Neural crest cell (in vitro differentiated cells): ENCODE data around the gene GMEB2. TPM values are rescaled to one million over a fixed set of nuclear protein-coding genes. Genes with fewer than 3 reads are reported as not detected.

Experiments used
- DNase-seq: peaks from one replicate; pipeline ENCODE4 v3.0.0; 2021; ENCODE audit warnings: low read depth, mixed read lengths, low spot score
- H3K27ac Mint-ChIP-seq: one replicate; pipeline ENCODE4 v1.8.0; 2021; ENCODE audit warnings: mild to moderate bottlenecking, mixed read lengths; ENCODE audit not compliant: unreplicated experiment
- H3K27me3 Mint-ChIP-seq: 2 replicates; pipeline ENCODE4 v1.8.0; 2021; ENCODE audit warnings: low read depth, mild to moderate bottlenecking, mixed read lengths
- H3K36me3 Mint-ChIP-seq: 2 replicates; pipeline ENCODE4 v1.8.0; 2021; ENCODE audit warnings: low read depth, mild to moderate bottlenecking, mixed read lengths
- H3K4me1 Mint-ChIP-seq: 2 replicates; pipeline ENCODE4 v1.8.0; 2021; ENCODE audit warnings: mixed read lengths
- H3K4me3 Mint-ChIP-seq: one replicate; pipeline ENCODE4 v1.8.0; 2021; ENCODE audit warnings: mild to moderate bottlenecking, mixed read lengths
- H3K9me3 Mint-ChIP-seq: 2 replicates; pipeline ENCODE4 v1.8.0; 2021; ENCODE audit warnings: mixed read lengths
- total RNA-seq: library from RNA; stranded (reverse); gene quantifications from 2 replicates; pipeline ENCODE4 v1.2.1, GENCODE V29; 2021
- TF ChIP-seq, protein P1 (sequence below): fragments of 200-600 bp; sonication (generic); conservative IDR thresholded peaks from 2 replicates; pipeline ENCODE4 v1.5.0; 2021; ENCODE audit warnings: antibody characterized with exemption, mild to moderate bottlenecking

The GMEB2 gene
- total RNA-seq, 1 donor from 2014 or later: 15.2 TPM

DNA sequence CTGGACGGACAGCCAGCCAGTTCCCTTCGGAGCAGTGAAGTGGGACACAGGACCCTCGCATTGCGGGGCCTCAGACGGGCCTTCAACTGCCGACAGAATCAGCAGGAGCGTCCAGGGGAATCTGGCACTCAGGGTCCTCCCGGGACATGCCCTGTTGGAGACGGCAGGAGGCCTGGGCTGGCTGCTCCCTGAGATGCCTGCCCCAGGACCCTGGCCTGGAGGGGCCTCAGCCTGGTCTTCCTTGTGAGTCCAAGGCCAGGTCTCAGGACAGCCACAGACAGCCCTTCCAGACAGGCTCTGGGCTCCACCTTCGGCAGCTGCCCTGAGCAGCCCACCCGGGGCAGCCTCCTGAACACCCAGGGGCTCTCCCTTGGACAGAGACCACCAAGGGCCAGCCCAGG is 38.3 kb downstream of the GMEB2 start:
- no peaks in the 10 kb centered on the region for H3K27me3 Mint-ChIP-seq
- no peak for DNase-seq
- H3K27ac Mint-ChIP-seq: no peak overlapping the region
- peaks cover 9% of the 10 kb centered on the region for H3K4me1 Mint-ChIP-seq
- H3K9me3 Mint-ChIP-seq: no peaks in the 10 kb centered on the region
- TF ChIP-seq, protein P1, sequence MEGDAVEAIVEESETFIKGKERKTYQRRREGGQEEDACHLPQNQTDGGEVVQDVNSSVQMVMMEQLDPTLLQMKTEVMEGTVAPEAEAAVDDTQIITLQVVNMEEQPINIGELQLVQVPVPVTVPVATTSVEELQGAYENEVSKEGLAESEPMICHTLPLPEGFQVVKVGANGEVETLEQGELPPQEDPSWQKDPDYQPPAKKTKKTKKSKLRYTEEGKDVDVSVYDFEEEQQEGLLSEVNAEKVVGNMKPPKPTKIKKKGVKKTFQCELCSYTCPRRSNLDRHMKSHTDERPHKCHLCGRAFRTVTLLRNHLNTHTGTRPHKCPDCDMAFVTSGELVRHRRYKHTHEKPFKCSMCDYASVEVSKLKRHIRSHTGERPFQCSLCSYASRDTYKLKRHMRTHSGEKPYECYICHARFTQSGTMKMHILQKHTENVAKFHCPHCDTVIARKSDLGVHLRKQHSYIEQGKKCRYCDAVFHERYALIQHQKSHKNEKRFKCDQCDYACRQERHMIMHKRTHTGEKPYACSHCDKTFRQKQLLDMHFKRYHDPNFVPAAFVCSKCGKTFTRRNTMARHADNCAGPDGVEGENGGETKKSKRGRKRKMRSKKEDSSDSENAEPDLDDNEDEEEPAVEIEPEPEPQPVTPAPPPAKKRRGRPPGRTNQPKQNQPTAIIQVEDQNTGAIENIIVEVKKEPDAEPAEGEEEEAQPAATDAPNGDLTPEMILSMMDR: no peak
- peaks cover 5% of the 10 kb centered on the region for H3K36me3 Mint-ChIP-seq
- no peak overlapping the region for H3K4me3 Mint-ChIP-seq

DNA sequence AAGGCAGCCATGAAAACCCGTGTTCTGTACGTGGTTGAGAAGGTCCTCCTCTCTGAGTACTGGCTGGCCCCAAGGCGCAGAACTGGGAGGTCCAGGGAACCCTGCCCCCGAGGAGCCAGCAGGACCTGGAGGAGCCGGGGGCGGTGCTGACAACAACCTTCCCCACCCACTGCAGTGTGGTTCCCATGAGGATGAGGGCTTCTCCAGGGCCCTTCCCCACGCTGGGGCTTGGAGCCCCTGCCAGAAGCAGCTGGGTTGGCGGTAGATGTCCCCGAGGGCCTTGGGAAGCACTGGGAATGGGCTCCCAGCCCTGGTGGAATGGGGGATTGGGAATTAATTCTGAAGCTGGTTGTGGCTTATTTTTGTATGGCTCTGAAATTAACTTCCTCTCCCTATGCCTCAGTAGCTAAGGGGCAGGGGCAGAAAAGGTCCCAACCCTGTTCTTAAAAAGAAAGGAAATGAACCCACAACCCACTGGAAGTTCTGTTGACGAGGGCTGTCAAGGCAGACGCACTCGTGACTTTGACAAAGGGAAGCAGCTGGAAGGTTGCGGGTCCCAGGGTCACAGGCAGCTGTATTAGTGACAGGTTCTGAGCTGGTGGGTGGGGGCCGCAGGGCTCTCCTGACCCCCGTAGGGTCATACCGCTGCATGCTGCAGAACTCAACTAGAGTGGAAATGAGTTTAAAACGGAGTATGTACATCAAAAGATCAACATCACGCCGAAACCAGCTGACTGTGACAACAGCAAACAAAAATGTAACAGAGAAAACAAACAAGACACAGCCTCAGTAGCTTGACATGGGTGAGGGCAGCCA is 38.9 kb downstream of the GMEB2 start:
- no peaks in the 10 kb centered on the region for H3K9me3 Mint-ChIP-seq
- peaks cover 12% of the 10 kb centered on the region for H3K4me1 Mint-ChIP-seq
- DNase-seq: no peak
- H3K4me3 Mint-ChIP-seq: no peak overlapping the region
- TF ChIP-seq, protein P1: no peak
- peaks cover 5% of the 10 kb centered on the region for H3K36me3 Mint-ChIP-seq
- H3K27me3 Mint-ChIP-seq: no peaks in the 10 kb centered on the region
- H3K27ac Mint-ChIP-seq: no peak overlapping the region

DNA sequence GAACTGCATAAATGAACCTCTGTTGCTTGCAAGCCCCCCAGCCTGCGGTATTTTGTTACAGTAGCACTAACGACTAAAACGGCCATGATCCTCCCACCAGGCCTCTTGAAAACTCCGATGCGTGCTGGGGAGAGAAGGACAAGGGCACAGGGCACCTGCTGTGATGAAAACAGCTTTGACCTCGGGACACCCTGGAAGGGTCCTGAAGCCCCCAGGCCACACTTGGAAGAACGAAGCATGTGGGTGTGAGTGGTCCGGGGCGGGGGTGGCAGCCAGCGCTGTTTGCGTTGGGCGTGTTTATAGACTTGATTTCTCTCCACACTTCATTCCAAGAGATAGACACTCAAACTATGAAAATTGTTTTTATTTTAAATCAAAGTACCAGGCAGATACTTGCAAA is 39.6 kb downstream of the GMEB2 start:
- Mint-ChIP-seq H3K27ac (no peak overlapping the region), H3K4me1 (peaks cover 17% of the 10 kb centered on the region), H3K4me3 (no peak overlapping the region), H3K36me3 (peaks cover 5% of the 10 kb centered on the region), H3K9me3 (no peaks in the 10 kb centered on the region), H3K27me3 (no peaks in the 10 kb centered on the region)
- TF ChIP-seq, protein P1: no peak
- DNase-seq: no peak

DNA sequence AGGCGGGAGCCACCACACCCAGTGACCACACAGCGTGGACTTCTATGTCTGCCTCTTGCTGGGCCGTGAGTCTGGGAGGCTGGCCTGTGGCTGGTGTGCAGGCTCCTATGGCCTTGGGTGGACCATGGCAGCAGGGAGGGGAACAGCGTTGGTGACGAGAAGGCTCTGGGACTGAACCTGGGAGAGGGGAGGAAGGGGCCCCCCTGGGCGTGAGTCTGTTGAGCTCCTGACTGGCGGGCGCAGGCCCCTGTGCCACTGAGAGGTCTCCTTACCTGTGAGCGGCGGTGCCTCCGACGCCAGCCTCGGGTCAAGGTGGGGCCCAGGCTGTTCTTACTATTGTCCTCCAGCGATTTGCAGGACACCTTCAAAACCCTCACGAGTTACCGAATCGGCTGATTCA is 40.1 kb downstream of the GMEB2 start:
- Mint-ChIP-seq H3K4me3 (no peak overlapping the region), H3K36me3 (peaks cover 5% of the 10 kb centered on the region)

DNA sequence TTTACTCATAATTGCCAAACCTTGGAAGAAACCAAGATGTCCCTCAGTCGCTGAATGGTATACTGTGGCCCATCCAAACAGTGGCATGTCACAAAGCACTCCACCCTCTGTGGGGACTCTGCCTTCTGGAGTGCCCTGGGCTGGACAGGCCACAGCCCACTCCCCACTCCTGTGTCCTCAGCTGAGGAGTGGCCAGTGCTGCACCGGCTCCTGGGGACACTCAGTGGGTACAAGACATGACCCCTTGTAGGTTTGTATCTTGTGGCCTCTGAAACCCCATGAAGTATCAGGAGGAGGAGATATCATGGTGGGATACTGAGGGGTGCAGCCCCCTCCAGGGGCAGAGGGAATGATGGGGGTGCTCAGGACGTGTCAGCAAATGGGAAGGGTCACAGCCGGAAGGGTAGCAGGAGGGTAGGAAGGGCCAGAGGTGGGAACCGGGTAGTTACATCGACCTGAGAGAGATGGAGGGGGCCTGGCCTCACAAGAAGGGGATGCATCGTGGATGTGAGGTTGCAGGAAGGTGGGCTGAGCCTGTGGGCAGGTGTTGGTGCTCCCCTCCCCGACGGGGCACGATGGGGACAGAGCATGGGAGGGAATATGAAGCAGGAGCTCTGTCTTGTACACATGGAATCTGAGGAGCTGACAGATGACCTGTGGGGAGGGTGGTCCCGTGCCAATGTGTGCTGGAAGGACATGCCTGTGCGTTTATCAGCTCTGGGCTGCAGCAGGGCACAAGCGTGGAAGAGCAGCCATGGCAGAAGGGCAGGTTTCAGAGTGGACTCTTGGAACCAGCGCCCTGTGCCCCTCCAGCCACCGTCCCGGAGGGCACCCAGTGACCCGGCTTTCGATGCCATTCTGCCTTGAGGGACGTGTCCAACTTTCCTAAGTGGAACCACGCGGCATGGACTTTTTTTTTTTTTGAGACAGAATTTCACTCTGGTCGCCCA is 41.0 kb downstream of the GMEB2 start:
- no peak for DNase-seq
- no peaks in the 10 kb centered on the region for H3K27me3 Mint-ChIP-seq
- no peak overlapping the region for H3K4me3 Mint-ChIP-seq
- peaks cover 17% of the 10 kb centered on the region for H3K4me1 Mint-ChIP-seq
- H3K9me3 Mint-ChIP-seq: no peaks in the 10 kb centered on the region
- peaks cover 2% of the 10 kb centered on the region for H3K36me3 Mint-ChIP-seq
- no peak overlapping the region for H3K27ac Mint-ChIP-seq
- TF ChIP-seq, protein P1: no peak

More for the DNA sequence above, 40.1 kb downstream of the GMEB2 start:
- Mint-ChIP-seq H3K27me3 (no peaks in the 10 kb centered on the region), H3K9me3 (no peaks in the 10 kb centered on the region), H3K27ac (no peak overlapping the region), H3K4me1 (peaks cover 17% of the 10 kb centered on the region)
- DNase-seq: no peak
- TF ChIP-seq, protein P1: no peak
